H9 (cell line): ENCODE results near the gene KCNK16. TPM values are rescaled to one million over a fixed set of nuclear protein-coding genes. Genes with fewer than 3 reads are reported as not detected.

Experiments
- DNase-seq: peaks from one replicate; pipeline ENCODE4 v3.0.0-alpha.2; 2017
- H2AFZ ChIP-seq: one replicate; pipeline ENCODE4 v1.6.1; 2013; ENCODE audit warnings: mild to moderate bottlenecking, low read length, control low read depth, moderate library complexity
- H2AK5ac ChIP-seq: 2 replicates; pipeline ENCODE4 v1.6.1; 2013; ENCODE audit warnings: low read length, control low read depth, mixed read lengths; ENCODE audit not compliant: insufficient read length
- H2BK120ac ChIP-seq: one replicate; pipeline ENCODE4 v1.6.1; 2013; ENCODE audit warnings: low read depth, mild to moderate bottlenecking, low read length, control low read depth, inconsistent platforms; ENCODE audit not compliant: poor library complexity, severe bottlenecking
- H2BK12ac ChIP-seq: 2 replicates; pipeline ENCODE4 v1.6.1; 2013; ENCODE audit warnings: low read length, control low read depth, mixed read lengths, low read depth; ENCODE audit not compliant: insufficient read length
- H2BK15ac ChIP-seq: 2 replicates; pipeline ENCODE4 v1.6.1; 2013; ENCODE audit warnings: low read depth, low read length, control low read depth
- H2BK20ac ChIP-seq: one replicate; pipeline ENCODE4 v1.6.1; 2013; ENCODE audit warnings: low read depth, mild to moderate bottlenecking, low read length, control low read depth, inconsistent platforms; ENCODE audit not compliant: poor library complexity, severe bottlenecking
- H2BK5ac ChIP-seq: 2 replicates; pipeline ENCODE4 v1.6.1; 2013; ENCODE audit warnings: low read length, control low read depth, mixed read lengths; ENCODE audit not compliant: insufficient read length
- H3K14ac ChIP-seq: 2 replicates; pipeline ENCODE4 v1.6.1; 2013; ENCODE audit warnings: low read length, control low read depth; ENCODE audit not compliant: insufficient read depth
- H3K18ac ChIP-seq: 2 replicates; pipeline ENCODE4 v1.6.1; 2013; ENCODE audit warnings: low read depth, mild to moderate bottlenecking, mixed read lengths, low read length, control low read depth; ENCODE audit not compliant: insufficient read length
- H3K23ac ChIP-seq: 2 replicates; pipeline ENCODE4 v1.6.1; 2013; ENCODE audit warnings: low read length, control low read depth, mixed read lengths, low read depth; ENCODE audit not compliant: insufficient read length
- H3K23me2 ChIP-seq: 2 replicates; pipeline ENCODE4 v1.6.1; 2013; ENCODE audit warnings: low read depth, mild to moderate bottlenecking, mixed read lengths, low read length, control low read depth; ENCODE audit not compliant: insufficient read length, poor library complexity, severe bottlenecking
- H3K27ac ChIP-seq: 2 replicates; pipeline ENCODE4 v1.5.1; 2013; ENCODE audit warnings: low read length, control low read depth, mixed read lengths, low read depth; ENCODE audit not compliant: insufficient read length
- H3K27me3 ChIP-seq: 2 replicates; pipeline ENCODE4 v1.6.1; 2013; ENCODE audit warnings: low read length, control low read depth, inconsistent platforms; ENCODE audit not compliant: insufficient read depth
- H3K4ac ChIP-seq: 2 replicates; pipeline ENCODE4 v1.6.1; 2013; ENCODE audit warnings: low read depth, mild to moderate bottlenecking, control low read depth, inconsistent platforms, low read length, moderate library complexity
- H3K4me1 ChIP-seq: 2 replicates; pipeline ENCODE4 v1.6.1; 2013; ENCODE audit warnings: low read length, control low read depth, inconsistent platforms; ENCODE audit not compliant: insufficient read depth
- H3K4me2 ChIP-seq: 2 replicates; pipeline ENCODE4 v1.6.1; 2013; ENCODE audit warnings: low read length, control low read depth, mixed read lengths; ENCODE audit not compliant: insufficient read length, insufficient read depth
- H3K56ac ChIP-seq: 2 replicates; pipeline ENCODE4 v1.6.1; 2013; ENCODE audit warnings: low read depth, mild to moderate bottlenecking, mixed read lengths, low read length, control low read depth; ENCODE audit not compliant: insufficient read length
- H3K79me1 ChIP-seq: 2 replicates; pipeline ENCODE4 v1.6.1; 2013; ENCODE audit warnings: low read depth, mild to moderate bottlenecking, moderate library complexity, low read length, control low read depth, inconsistent platforms; ENCODE audit not compliant: insufficient read depth, poor library complexity, severe bottlenecking
- H3K79me2 ChIP-seq: 2 replicates; pipeline ENCODE4 v1.6.1; 2013; ENCODE audit warnings: low read length, control low read depth, inconsistent platforms; ENCODE audit not compliant: insufficient read depth
- H3K9ac ChIP-seq: 2 replicates; pipeline ENCODE4 v1.6.1; 2013; ENCODE audit warnings: low read length, control low read depth, mixed read lengths; ENCODE audit not compliant: insufficient read length; ENCODE audit errors: extremely low read depth
- H3K9me3 ChIP-seq: one replicate; pipeline ENCODE4 v1.6.1; 2013; ENCODE audit warnings: low read depth, low read length, inconsistent platforms; ENCODE audit not compliant: control insufficient read depth
- H3T11ph ChIP-seq: one replicate; pipeline ENCODE4 v1.6.1; 2013; ENCODE audit warnings: mild to moderate bottlenecking, low read length, control low read depth, inconsistent platforms
- H4K20me1 ChIP-seq: one replicate; pipeline ENCODE4 v1.6.1; 2013; ENCODE audit not compliant: control insufficient read depth, insufficient read length, insufficient read depth
- H4K5ac ChIP-seq: 2 replicates; pipeline ENCODE4 v1.6.1; 2013; ENCODE audit warnings: low read depth, mild to moderate bottlenecking, mixed read lengths, low read length, control low read depth; ENCODE audit not compliant: insufficient read length
- H4K8ac ChIP-seq: replicated peaks from 2 replicates; pipeline ENCODE4 v1.6.1; 2013; ENCODE audit warnings: low read length, control low read depth, mixed read lengths, low read depth; ENCODE audit not compliant: insufficient read length
- H4K91ac ChIP-seq: 2 replicates; pipeline ENCODE4 v1.6.1; 2013; ENCODE audit warnings: low read depth, mild to moderate bottlenecking, moderate library complexity, mixed read lengths, low read length, control low read depth; ENCODE audit not compliant: insufficient read length
- H3K27ac Mint-ChIP-seq, 3 experiments: 2 replicates in 2 of 3; 3 replicates in 1 of 3; pipeline ENCODE4 v1.8.0; 2020 to 2021; ENCODE audit warnings: mixed read lengths in 3 of 3, mild to moderate bottlenecking in 1 of 3, moderate library complexity in 1 of 3
- H3K27me3 Mint-ChIP-seq: 2 replicates; pipeline ENCODE4 v1.8.0; 2021; ENCODE audit warnings: low read depth, mild to moderate bottlenecking, moderate library complexity, mixed read lengths
- H3K36me3 Mint-ChIP-seq, 3 experiments: 2 replicates in 2 of 3; 3 replicates in 1 of 3; pipeline ENCODE4 v1.8.0; 2020 to 2021; ENCODE audit warnings: low read depth in 3 of 3, mixed read lengths in 3 of 3; ENCODE audit not compliant: insufficient read depth in 1 of 3
- H3K4me1 Mint-ChIP-seq, 2 experiments: 2 replicates each; pipeline ENCODE4 v1.8.0; 2020; ENCODE audit warnings: mixed read lengths in 2 of 2
- H3K4me3 Mint-ChIP-seq, 2 experiments: 2 replicates in 1 of 2; 3 replicates in 1 of 2; pipeline ENCODE4 v1.8.0; 2020 to 2021; ENCODE audit warnings: mild to moderate bottlenecking in 2 of 2, mixed read lengths in 2 of 2, moderate library complexity in 1 of 2
- H3K9me3 Mint-ChIP-seq, 2 experiments: 2 replicates in 1 of 2; 3 replicates in 1 of 2; pipeline ENCODE4 v1.8.0; 2020; ENCODE audit warnings: mild to moderate bottlenecking in 2 of 2, mixed read lengths in 2 of 2, moderate library complexity in 1 of 2
- CTCF ChIP-seq: fragments of 200-600 bp; sonication (generic); conservative IDR thresholded peaks from 3 replicates; pipeline ENCODE4 v1.8.0; 2021; ENCODE audit warnings: antibody characterized with exemption, mild to moderate bottlenecking
- WGBS: extraction: QIAGEN DNeasy Blood & Tissue Kit; methylation state at CpG from one replicate; pipeline ENCODE4 v1.1.7; 2013; ENCODE audit warnings: missing lambda C conversion rate, low lambda C conversion rate, mixed read lengths; ENCODE audit not compliant: insufficient read length; ENCODE audit errors: extremely low coverage; 5-methylcytosine and 5-hydroxymethylcytosine counted together
- total RNA-seq: library from RNA; stranded (reverse); gene quantifications from 2 replicates; pipeline ENCODE4 v1.2.1, GENCODE V29; 2021

Gene KCNK16
- total RNA-seq, 1 experiment from 2014 or later: not detected

- no peaks in the 10 kb centered on the region for H3K23me2 ChIP-seq
- H3K18ac ChIP-seq: no peak overlapping the region
- H3K4me1 ChIP-seq: peaks cover 13% of the 10 kb centered on the region
- H2BK5ac ChIP-seq: no peak overlapping the region
- no peak overlapping the region for H3K4ac ChIP-seq
- H3K23ac ChIP-seq: no peak overlapping the region
- no peak overlapping the region for H2BK12ac ChIP-seq
- H4K20me1 ChIP-seq: no peaks in the 10 kb centered on the region
- no CpG with 5 or more reads among the region's 1 CpG for WGBS
- no peak overlapping the region for H3K4me2 ChIP-seq
- no peaks in the 10 kb centered on the region for H3K27me3 ChIP-seq
- no peak overlapping the region for H3T11ph ChIP-seq
- H3K79me1 ChIP-seq: no peaks in the 10 kb centered on the region
- no peak overlapping the region for H4K91ac ChIP-seq
- H3K14ac ChIP-seq: no peak overlapping the region
- H2BK120ac ChIP-seq: no peak overlapping the region
- H3K4me3 Mint-ChIP-seq: no peak overlapping the region
- H3K4me1 Mint-ChIP-seq: peaks cover 56 to 61% of the 10 kb centered on the region in 2 experiments
- H3K9me3 Mint-ChIP-seq: no peaks in the 10 kb centered on the region; a peak in 1 of 5 replicates
- DNase-seq: no peak
- no peak overlapping the region for H2AK5ac ChIP-seq
- H2BK20ac ChIP-seq: no peak overlapping the region
- H3K27ac Mint-ChIP-seq: peak overlapping the region in 2 of 3 experiments; percentile 9 to 21; a peak in 2 of 7 replicates
- no peak for TF ChIP-seq CTCF
- H3K27ac ChIP-seq: no peak overlapping the region
- H4K5ac ChIP-seq: no peak overlapping the region
- no peaks in the 10 kb centered on the region for H3K79me2 ChIP-seq
- H4K8ac ChIP-seq: no peak overlapping the region
- H3K9me3 ChIP-seq: no peaks in the 10 kb centered on the region
- H3K56ac ChIP-seq: no peak overlapping the region
- H2AFZ ChIP-seq: no peak overlapping the region
- H3K36me3 Mint-ChIP-seq: peaks cover 0 to 2% (median 0%) of the 10 kb centered on the region in 3 experiments; a peak in 1 of 7 replicates
- no peaks in the 10 kb centered on the region for H3K27me3 Mint-ChIP-seq
- H2BK15ac ChIP-seq: no peak overlapping the region
- H3K9ac ChIP-seq: no peak overlapping the region
Measured at GRCh38 chr6:39269961-39270360, 52.5 kb downstream of the KCNK16 start.
